ENCODE measurements around the gene AGK. TPM values are rescaled to one million over a fixed set of nuclear protein-coding genes. Genes with fewer than 3 reads are reported as not detected.

Gene AGK
- total RNA-seq, 1 experiment from 2014 or later, result 32.6 TPM

DNA sequence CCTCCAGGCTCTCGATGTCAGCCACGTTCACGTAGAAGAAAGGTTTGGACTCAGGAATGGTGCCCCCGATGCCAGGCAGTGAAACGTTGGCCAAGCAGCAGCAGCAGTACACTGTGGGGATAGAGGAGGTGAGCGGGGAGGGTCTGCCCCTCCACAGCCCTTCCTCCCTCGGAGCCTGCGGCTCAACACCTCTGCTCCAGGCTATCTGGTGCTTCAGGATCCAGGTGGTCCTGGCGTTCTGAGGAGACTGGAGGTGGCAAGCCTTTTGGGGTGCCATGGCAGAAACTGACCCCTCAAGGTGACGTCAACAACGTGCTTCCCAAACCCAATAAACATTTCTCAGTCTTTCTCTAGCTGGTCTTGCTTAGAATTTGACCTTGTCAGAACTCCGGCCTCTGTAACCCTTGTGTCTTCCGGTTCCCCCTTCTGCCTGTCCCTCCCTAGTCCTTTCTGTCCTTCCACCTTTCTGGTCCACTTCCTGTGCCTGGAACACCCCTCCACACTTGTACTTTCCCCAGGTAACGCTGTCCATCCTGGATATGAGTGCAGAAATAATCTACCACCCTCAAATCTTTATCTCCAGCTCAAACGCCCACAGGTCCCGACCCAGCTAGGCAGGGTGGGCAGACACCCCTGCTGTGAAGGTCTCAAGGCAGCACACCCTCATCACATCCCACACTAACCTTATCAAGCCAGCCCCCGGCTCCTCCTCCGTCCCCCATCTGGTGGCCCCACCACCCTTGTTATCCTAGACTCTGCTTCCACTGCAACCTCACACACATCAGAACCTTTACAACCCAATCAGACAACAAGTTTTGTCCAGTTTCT, 114.2 kb downstream of the AGK start:
- intact Hi-C loops (cut with micrococcal nuclease; ENCODE audit: unreplicated experiment), result no loop called here
- no TSS peak for BruUV-seq (replicated peaks)

DNA sequence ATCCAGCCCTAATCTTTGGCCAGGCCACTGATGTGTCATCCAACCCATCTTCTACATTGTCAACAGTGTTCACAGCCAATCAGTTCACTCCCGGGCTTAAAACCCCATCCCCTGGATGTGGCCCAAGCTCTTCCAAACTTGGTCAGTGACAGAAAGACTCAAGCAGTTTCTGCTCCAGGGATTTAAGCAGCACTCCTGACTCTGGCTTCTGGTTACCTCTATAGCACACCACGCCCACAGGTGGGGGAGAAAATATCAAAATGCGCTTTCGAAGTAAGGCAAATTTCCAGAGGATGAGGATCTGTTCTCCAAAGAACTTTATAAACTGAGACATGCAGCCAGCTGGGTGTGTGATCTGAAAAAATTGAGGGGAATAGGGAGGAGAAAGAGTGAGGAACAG, 114.9 kb downstream of the AGK start:
- Histone ChIP-seq H3K4me1 (ENCODE audit: control insufficient read depth, insufficient read depth, low read length) (no peaks in the 10 kb centered on the region), H3K36me3 (ENCODE audit: control insufficient read depth, insufficient read depth, low read length) (no peaks in the 10 kb centered on the region), H3K27ac (ENCODE audit: low read length) (no peak overlapping the region), H3K9me3 (ENCODE audit: control insufficient read depth, insufficient read depth, low read depth, low read length) (no peaks in the 10 kb centered on the region), H3K27me3 (ENCODE audit: control insufficient read depth, insufficient read depth, low read length) (no peaks in the 10 kb centered on the region), H3K4me3 (ENCODE audit: low read depth in 2 of 2, low read length in 2 of 2) (no peak overlapping the region)
- intact Hi-C loops (cut with micrococcal nuclease; ENCODE audit: unreplicated experiment), result no loop called here
- BruUV-seq (replicated peaks), result no TSS peak
- ATAC-seq (no peak), DNase-seq (ENCODE audit: low read depth, low spot score) (no peak)
- CTCF ChIA-PET, result no interaction called here
- in situ Hi-C loops (cut with HindIII; ENCODE audit: low pct_unique_long_range_greater_than_20kb, low sequenced_read_pairs), result no loop called here
- no peak for TF ChIP-seq POLR2AphosphoS5 (IDR thresholded peaks at IDR 0.05; ENCODE audit: low read depth, low read length)
- TF ChIP-seq TCF7L2 (IDR thresholded peaks at IDR 0.05; ENCODE audit: low read depth, low read length), result no peak
- TF ChIP-seq, protein P1, sequence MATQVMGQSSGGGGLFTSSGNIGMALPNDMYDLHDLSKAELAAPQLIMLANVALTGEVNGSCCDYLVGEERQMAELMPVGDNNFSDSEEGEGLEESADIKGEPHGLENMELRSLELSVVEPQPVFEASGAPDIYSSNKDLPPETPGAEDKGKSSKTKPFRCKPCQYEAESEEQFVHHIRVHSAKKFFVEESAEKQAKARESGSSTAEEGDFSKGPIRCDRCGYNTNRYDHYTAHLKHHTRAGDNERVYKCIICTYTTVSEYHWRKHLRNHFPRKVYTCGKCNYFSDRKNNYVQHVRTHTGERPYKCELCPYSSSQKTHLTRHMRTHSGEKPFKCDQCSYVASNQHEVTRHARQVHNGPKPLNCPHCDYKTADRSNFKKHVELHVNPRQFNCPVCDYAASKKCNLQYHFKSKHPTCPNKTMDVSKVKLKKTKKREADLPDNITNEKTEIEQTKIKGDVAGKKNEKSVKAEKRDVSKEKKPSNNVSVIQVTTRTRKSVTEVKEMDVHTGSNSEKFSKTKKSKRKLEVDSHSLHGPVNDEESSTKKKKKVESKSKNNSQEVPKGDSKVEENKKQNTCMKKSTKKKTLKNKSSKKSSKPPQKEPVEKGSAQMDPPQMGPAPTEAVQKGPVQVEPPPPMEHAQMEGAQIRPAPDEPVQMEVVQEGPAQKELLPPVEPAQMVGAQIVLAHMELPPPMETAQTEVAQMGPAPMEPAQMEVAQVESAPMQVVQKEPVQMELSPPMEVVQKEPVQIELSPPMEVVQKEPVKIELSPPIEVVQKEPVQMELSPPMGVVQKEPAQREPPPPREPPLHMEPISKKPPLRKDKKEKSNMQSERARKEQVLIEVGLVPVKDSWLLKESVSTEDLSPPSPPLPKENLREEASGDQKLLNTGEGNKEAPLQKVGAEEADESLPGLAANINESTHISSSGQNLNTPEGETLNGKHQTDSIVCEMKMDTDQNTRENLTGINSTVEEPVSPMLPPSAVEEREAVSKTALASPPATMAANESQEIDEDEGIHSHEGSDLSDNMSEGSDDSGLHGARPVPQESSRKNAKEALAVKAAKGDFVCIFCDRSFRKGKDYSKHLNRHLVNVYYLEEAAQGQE (IDR thresholded peaks at IDR 0.05; ENCODE audit: insufficient read depth in 1 of 2, low read depth in 2 of 2, low read length in 1 of 2), result no peak
- TF ChIP-seq SIN3A (IDR thresholded peaks at IDR 0.05; ENCODE audit: borderline replicate concordance, insufficient read depth, low read depth, low read length), result no peak
- TF ChIP-seq, protein P2, sequence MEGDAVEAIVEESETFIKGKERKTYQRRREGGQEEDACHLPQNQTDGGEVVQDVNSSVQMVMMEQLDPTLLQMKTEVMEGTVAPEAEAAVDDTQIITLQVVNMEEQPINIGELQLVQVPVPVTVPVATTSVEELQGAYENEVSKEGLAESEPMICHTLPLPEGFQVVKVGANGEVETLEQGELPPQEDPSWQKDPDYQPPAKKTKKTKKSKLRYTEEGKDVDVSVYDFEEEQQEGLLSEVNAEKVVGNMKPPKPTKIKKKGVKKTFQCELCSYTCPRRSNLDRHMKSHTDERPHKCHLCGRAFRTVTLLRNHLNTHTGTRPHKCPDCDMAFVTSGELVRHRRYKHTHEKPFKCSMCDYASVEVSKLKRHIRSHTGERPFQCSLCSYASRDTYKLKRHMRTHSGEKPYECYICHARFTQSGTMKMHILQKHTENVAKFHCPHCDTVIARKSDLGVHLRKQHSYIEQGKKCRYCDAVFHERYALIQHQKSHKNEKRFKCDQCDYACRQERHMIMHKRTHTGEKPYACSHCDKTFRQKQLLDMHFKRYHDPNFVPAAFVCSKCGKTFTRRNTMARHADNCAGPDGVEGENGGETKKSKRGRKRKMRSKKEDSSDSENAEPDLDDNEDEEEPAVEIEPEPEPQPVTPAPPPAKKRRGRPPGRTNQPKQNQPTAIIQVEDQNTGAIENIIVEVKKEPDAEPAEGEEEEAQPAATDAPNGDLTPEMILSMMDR (IDR thresholded peaks at IDR 0.05), result no peak
- POLR2A ChIA-PET, result no interaction called here

More for the DNA sequence above, 114.2 kb downstream of the AGK start:
- no peak for DNase-seq (ENCODE audit: low read depth, low spot score)
- TF ChIP-seq POLR2AphosphoS5 (IDR thresholded peaks at IDR 0.05; ENCODE audit: low read depth, low read length) (no peak), TCF7L2 (IDR thresholded peaks at IDR 0.05; ENCODE audit: low read depth, low read length) (no peak)
- TF ChIP-seq, protein P2 (IDR thresholded peaks at IDR 0.05), result no peak
- TF ChIP-seq, protein P1 (IDR thresholded peaks at IDR 0.05; ENCODE audit: insufficient read depth in 1 of 2, low read depth in 2 of 2, low read length in 1 of 2), result no peak
- ChIA-PET POLR2A (no interaction called here), CTCF (no interaction called here)
- Histone ChIP-seq H3K27me3 (ENCODE audit: control insufficient read depth, insufficient read depth, low read length) (no peaks in the 10 kb centered on the region), H3K36me3 (ENCODE audit: control insufficient read depth, insufficient read depth, low read length) (no peaks in the 10 kb centered on the region), H3K9me3 (ENCODE audit: control insufficient read depth, insufficient read depth, low read depth, low read length) (no peaks in the 10 kb centered on the region), H3K4me1 (ENCODE audit: control insufficient read depth, insufficient read depth, low read length) (no peaks in the 10 kb centered on the region), H3K4me3 (ENCODE audit: low read depth in 2 of 2, low read length in 2 of 2) (no peak overlapping the region), H3K27ac (ENCODE audit: low read length) (no peak overlapping the region)
- in situ Hi-C loops (cut with HindIII; ENCODE audit: low pct_unique_long_range_greater_than_20kb, low sequenced_read_pairs), result no loop called here
- ATAC-seq, result no peak

Data from Panc1 (cell line).